Stimulated activated naive CD4-positive, alpha-beta T cell treated with Interleukin-2 at 50 U/mL for 16 hours (primary cell): ENCODE measurements around the gene ELMO1.

Source experiments
- DNase-seq: peaks from one replicate; lab custom pipeline; 2025; lab: John Stamatoyannopoulos, UW

Gene ELMO1

DNA sequence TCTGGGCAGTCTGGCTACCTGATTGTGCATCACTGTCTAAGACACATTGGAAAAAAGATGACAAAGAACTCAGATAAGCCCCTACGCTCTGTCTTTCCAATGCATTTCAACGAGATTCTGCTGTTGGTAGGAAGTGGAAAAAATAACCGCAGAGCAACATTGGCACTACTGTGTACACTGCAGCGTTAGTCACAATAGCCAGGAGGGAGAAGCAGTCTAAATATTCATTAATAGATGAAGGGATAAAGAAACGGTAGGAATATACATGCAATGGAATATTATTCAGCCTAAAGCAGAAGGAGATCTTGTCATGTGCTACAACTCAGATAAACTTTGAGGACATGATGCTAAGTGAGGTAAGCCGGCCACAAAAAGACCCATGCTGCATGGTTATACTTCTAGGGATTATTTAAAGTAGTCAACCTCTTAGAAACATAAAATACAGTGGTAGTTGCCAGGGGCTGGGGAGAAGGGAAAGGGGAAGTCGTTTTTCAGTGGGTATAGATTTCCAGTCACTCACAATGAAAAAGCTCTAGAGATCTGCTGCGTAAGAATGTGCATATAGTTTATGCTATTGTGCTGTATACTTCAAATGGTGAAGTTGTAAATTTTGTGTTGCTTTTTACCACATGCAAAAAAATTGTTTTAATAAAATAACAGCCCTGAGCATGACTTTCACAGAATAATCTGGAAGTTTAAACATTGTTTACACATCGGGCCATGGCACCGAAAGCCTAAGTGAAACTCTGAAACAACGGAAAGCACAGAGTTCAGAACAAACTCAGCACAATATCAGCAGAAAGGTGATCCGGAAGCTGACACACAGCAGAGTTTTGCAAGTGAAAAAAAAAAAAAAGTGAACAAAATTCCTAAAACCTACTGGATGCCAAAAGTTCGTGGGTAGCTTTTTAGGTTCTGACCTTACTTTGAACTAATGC is 40.1 kb downstream of the ELMO1 start:
- peak; percentile 10 for DNase-seq

DNA sequence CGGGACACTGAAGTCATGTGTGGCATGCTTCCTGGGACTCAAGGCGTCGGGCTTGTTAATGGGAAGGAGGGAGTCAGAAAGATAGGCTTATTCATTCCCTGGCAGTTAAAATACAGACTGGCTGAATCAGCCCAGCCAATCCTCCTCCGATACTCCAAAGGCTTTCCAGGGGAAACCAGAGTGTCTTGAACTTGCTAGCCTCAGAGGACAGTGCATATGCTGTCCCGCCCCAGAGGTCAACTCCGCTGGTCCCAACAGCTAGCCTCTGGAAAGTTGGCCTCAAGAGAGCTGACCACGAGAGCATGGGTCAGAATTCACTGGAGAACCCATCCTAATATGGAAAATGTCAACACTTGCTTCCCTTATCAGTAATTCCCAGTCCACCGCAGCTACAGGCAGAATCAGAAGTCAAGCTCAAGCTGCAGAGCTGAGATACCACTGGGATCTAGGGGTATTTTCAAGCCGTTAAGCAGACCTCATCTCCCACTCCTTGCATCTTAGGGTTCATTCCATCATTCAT is 43.0 kb downstream of the ELMO1 start:
- DNase-seq: no peak

DNA sequence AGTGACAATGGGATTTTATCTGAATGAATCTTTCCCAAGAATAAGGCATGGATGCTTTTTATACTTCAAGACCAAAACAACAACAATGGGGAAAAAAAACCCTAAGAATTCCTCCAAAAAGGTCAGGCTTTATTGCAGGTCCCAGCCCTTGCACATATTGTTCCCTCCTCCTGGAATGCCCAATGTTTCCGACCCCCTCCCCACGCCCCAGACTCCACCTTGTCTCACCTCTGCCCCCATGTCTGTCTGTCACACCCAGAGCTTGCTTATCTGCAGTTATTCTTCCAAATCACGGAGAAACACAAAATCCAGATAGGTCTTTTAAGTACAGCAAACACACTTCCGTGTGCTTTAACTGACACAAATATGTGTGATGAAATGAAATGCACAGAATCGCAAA is 43.5 kb downstream of the ELMO1 start:
- DNase-seq: no peak

DNA sequence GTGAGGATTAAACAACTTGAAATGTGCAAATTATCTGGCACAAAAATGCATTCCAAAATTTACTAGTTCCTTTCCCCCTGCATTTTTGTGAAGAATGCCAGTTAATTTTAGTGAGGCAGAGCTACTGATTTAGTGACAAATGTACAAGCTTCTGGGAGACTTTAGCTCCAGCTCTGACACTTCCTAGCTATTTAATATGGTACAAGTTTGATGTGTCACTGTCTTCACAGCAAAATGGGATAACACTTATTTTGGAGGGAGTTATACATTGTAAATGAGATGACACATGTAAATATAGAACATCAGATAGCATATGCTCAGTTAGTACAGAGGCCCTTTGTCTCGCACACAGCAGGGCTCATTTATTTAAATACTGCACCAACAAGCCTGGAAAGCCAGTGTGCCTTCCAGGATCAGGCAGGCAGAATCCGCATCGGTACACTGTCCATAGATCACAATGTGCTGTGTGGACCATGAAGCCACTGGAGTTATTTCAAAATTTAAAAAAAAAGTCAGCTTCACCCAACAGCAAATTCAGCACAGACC is 48.7 kb downstream of the ELMO1 start:
- no peak for DNase-seq

DNA sequence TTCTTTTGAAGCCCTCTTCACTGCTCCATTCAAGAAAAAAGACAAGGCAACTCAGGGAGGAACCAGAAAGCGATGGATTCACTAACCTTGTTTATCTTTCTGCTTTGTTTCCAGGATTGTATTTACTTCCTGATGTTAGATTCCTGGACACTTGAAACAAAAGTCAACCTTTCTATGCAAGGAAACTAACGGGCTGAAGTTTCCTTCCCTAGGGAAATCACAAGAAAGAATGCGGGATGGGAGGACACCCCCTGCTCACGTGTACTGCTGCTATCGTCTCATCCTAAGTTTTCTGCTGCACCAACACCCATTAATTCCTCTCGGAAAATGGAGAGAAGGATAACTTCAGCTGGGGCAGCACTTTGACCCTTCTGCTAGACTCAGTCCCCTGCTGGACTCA is 50.3 kb downstream of the ELMO1 start:
- DNase-seq: no peak

DNA sequence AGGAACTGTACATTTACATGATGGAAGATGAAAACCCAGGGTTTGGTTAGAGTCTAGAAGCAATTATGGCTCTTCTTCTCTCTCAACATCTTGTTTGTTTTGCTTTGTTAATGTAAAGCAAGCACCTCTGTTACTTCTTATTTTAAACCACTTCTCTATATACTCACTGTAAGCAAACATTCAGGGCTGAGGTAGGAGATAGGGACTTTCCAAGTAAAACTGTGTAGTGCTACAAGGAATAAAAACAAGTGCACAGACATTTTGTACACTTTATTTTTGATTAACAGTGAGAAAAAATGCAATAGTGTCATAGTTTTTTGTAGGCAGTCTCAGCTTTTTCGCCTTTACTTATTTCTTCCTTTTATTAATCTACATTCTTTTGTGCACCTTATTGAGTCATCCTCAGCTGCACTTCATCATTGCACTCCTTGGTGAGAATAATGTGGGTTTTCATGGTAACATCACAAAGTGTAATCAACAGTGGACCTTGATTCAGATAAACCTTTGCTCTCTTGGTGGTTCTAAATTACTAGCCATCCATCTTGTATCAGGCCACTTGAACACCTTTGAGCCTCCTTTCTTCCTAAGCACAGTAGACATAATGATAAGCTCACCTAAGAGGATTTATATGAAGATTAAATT is 52.9 kb downstream of the ELMO1 start:
- no peak for DNase-seq

DNA sequence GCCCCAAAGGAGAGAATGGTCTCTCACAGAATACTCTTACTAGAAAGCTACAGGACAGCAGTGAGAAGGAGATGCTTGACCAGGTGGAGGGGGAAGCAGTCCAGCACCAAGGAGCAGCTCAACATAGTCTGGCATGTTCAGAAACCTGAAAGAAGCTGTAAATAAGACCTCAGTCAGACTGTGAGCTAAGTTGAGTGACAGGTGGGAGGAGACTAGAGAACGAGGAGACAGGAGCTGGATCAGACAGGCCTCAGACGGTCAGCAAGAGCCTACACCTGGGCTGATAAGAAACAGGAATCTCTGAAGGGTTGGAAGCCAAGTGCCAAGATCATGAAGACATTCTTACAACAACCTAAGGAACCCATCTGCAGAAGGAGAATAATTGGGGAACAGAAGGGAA is 54.5 kb downstream of the ELMO1 start:
- DNase-seq: no peak

DNA sequence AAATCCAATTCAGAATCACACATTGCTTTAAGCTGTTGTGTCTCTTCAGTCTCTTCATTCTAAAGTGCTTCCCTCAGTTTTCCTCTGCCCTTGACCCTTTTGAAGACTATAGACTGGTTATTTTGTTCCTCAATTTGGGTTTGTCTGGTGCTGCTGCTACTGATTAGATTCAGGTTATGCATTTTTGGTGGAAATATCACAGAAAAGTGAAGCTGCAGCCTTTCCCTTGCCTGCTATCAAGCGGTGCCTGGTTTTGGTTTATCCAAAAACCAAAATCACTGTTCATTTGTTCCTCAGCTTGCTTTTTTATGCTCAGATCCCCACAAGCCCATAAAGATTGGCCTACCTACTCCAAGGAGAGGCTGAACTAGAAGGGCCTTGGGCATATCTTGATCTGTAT is 55.2 kb downstream of the ELMO1 start:
- no peak for DNase-seq

DNA sequence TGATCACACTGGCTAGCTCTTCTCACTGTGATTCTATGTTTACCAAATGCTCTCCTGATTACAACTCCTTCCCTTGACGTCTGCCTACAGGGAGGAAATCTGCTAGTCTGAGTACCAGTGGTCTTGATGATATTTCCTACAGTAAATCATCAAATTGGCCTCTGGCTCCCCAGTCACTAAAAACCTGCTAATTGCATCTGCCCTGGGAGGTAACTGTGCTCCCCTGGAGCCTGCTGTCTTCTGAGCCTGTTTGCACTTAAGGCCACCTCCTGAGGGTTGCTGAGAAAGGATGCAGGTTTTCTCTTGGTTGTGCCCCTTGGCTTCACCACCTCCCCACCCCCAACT is 56.0 kb downstream of the ELMO1 start:
- no peak for DNase-seq

DNA sequence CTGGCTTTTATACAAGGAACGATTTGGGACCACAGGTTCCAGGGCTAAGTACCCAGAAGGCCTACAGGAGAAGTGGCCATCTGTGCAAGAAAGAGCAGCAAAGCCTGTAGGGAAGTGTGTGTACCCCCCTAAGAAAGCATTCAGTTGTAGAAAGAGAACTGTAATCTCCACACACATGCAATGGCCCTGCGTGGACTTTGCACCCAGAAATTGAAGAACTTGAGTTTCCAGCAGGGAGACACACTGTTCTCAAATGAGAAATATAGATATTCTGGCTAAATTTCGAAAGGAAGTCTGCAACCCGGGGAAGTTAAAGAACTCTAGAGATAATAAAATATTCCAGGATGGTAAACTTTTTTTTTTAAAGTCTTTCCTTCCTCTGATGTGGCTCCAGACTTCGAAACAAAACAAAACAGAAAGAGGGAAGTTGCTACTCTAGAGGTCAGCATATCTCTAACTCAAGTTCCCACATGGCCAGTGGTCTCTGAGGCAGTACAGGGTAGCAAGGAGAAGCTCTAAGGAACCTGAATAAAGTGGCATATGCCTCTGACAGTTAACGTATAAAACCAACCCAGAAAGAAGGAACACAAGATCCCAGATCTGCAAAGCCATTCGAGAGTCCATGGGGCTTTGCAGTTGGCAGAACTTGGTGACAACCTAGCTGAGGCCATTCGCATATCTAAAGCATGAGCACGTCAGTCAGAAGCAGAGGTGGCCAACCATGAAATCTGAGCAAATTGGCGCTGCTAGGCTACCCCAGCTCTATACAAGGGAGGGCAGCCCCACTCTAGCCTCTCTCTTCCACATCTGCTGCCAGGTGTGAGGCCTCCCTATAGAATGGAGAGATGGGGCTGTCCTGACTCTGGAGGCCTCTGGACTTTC is 56.6 kb downstream of the ELMO1 start:
- no peak for DNase-seq

DNA sequence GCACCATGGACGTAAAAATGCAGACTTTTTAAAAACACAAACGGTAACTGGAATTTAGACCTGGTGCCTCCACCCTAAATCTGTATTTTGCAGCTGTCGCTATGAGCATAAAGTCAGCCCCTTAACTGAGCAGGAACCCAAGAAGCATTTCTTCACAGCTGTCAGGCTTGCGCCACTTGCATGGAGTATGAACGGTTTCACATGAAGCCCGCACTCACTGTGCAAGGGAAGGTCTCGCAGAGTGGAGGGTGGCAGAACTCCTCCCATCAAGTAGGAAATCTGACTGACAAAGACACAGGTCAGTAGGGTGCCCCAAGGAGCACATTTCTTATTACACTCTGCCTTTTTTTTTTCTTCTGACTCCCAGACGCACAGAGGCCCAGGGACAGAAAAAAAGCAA is 58.5 kb downstream of the ELMO1 start:
- DNase-seq: no peak

DNA sequence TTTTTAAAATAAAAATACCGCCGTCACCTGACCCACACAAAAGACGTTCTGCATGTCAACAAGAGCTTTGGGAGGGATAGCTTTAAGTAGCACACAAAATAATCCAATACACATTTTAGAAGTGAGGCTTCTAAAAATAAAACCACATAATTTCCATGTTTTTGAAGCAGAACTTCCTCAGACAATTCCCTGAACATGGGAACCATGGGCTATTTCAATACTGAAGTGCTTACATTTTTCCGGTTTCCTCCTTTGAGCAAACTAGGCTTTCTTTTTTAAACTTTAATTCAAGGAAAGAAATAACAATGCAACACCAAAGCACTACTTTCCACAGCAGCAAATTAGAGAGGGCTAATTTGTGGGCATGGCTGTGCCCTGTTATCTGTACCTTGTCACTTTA is 59.9 kb downstream of the ELMO1 start:
- DNase-seq: no peak

DNA sequence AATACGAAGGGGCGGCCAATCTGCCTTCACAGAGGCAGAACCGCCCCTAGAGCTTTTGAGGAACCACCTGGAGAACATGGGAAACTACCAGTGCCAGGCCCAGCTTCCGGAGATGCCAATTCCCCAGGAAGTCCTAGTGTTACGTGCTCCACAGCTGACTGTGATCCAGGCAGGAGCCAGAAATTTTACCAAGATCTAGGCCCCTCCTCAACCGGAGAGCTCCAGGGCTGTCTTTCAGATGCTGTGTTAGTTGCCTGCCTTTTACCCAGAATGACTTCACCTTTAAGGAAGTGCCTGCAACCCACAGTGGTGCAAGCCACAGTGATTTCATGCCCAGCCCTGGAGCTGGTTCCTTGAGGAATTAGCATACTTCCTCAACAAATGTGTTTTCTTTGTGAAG is 62.9 kb downstream of the ELMO1 start:
- no peak for DNase-seq

DNA sequence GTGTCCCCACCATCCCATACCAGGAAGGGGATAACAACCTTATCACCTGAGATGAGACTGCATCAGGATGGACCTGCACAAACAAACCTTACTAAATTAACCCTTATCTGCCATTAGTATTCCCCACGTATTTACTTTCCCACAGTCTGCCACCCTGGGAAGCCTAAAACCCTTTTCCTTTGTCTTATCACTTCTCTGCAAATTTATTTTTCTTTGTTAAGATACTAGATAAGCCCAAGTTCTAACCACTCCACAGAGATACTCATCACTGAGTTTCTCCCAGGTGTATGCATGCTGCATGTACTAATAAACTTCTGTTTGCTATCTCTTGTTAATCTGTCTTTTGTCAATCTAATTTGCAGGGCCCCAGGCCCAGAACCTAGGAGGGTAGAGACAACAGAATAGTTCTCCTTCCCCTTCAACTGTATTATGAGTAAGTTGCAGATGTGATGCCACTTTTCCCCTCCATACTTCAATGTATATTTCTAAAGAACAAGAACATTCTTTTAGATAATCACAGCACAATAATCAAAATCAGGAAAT is 66.0 kb downstream of the ELMO1 start:
- no peak for DNase-seq

DNA sequence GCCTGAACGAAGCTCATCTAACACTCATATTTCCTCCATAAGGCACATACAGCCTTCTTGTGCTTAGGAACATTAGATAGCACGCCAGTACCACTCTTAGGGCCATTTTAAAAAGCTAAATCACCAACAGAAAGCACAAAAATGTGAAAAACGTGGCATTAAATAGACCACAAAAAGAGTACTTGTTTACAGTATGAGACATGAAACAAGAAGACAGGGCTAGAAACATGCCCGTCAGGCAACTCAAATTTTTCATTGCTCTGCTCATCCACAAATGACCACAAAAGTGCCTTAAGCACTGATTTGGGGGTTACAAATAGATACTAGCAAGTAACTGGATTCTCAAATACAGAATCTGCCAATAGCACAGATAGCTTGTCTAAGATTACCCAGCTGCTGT is 67.8 kb downstream of the ELMO1 start:
- DNase-seq: no peak

DNA sequence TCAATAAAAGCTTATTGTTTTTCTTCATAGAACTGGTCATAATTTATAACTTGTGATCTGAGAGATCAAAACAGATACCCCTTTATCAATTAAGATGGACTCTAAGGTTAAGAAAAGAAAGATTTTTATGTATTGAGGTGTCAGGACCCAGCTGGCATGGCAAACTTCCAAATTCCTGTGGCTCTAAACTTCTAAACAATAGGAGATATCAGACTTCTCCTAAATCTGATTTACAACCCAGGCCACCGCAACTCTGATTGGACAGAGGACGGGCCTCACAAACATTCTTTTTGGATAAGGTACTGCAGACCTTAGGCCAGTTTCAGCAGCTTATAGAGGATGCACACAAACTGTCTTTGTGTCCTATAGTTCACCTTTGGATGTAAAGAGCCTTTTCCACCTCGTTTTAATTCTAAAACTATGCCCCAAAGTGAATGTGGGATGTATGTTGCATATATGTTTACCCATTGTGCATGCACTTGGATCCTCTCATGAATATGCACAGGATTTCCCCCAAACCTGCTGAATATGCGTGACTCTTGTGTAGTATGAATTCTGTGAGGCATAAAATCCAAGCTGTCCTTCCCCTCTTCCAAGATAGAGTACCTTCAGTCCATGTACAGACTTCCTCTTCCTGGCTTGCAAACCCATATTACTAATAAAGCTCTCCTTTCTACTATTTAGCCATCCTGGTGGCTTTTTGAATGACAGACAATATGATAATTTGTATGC is 69.0 kb downstream of the ELMO1 start:
- DNase-seq: no peak

DNA sequence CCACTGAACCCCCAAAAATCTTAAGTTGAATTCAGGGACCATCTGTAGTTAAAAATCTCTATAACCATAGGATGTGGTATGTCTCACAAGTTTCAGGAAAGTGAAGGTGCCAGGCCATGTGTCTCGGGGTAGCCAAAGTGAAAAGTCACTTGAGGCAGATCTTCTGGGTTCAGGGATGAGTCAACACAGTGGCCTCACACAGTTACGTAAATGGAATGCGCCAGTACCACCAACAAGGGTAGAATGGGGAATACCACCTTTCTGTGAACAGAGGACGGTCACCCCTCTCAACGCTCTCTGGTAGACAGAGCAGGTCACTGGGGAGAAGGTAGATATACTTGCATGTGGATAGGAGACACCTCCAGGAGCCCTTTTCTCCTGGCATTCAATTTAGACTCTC is 71.4 kb downstream of the ELMO1 start:
- no peak for DNase-seq

DNA sequence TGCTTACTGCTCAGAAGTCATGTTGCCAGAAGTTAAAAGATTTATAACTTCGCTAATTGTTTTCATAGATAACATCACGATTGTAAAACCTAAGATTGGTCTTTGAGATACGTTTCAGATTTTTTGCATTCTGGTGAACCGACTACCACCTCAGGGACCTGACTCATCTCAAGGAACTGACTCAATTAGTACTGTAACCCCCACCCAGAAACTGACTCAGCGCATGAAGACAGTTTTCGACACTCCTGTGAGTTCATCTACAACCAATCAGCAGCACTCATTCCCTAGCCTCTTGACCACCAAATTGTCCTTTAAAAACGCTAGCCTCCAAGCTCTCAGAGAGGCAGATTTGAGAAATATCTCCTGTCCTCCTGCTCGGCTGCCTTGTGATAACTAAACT is 72.3 kb downstream of the ELMO1 start:
- peak; percentile 52 for DNase-seq

DNA sequence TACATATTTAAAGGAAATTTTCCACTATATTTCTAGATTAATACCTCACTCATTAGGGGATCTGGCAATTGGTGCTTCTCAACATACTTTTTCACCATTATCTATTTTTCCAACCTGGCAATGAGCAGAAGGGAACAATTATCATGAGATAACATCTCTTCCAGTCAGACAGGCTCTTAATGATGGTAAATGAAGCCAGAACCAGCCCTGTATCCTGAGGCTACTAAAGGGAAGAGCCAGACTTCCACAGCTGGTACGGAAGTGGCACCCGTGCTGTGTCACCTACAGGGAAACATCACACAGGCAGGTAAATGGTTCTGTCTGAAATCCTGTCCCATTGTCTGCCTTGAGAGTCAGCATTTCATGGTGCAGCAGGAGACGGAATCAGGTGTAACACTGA is 75.9 kb downstream of the ELMO1 start:
- DNase-seq: no peak

DNA sequence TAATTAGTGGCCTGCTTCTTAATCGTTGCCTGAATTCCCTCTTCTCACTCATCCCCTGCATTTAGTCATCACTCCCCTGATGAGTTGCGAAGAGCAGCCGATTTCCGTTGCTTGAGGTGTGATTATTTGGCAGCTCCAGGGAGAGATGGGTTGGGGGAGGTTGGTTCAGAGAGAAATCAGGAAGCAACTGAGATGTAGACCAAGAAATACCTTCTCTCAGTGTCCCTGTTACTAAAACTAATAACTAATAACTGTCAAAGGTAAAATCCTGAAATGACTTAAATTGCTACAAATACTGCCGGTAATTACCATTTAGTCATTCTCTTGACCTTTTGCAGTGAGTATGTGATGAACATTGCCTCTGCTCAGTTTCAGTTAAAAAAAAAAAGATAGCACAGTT is 76.9 kb downstream of the ELMO1 start:
- no peak for DNase-seq

DNA sequence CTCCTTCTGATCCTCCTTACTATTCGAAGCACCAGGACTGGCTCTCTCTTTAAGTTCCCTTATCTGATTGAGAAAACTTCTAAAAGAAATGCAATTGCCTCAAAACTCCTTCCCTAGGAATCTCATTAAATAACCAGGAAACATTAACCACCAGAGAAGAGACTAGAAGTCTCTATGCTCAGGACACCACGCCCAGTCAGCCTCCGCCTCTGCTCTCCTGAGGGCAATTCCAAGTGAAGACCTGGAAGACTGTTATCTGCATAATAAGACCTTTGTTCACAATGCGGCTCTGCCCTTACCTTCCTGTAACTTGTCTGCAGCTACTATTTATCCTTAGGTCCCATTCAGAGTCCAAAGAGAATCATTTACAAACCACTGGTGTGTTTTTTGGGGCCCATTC is 78.8 kb downstream of the ELMO1 start:
- no peak for DNase-seq
